CD4-positive, alpha-beta T cell treated with Interleukin-12 subunit alpha and Interleukin-12 subunit beta, for 1 hour (primary cell): ENCODE results near the gene NXPH4.

Source experiments
- DNase-seq: peaks from one replicate; pipeline ENCODE4 v3.0.0-alpha.2; 2020

Gene NXPH4

GRCh38 chr12:57219993-57220754 is 3.6 kb downstream of the NXPH4 start:
- no peak for DNase-seq

GRCh38 chr12:57220770-57221168 is 4.2 kb downstream of the NXPH4 start:
- DNase-seq: no peak

- DNase-seq: no peak
Measured at GRCh38 chr12:57221169-57221917, 4.7 kb downstream of the NXPH4 start.

- DNase-seq: no peak
Measured at GRCh38 chr12:57222286-57223190, 5.9 kb downstream of the NXPH4 start.

- peak; percentile 67 for DNase-seq
Measured at GRCh38 chr12:57223191-57224165, 6.9 kb downstream of the NXPH4 start.

- DNase-seq: no peak
Measured at GRCh38 chr12:57224278-57224972, 7.8 kb downstream of the NXPH4 start.

- DNase-seq: peak; percentile 67
Measured at GRCh38 chr12:57224973-57225679, 8.5 kb downstream of the NXPH4 start.

GRCh38 chr12:57225680-57226210 is 9.2 kb downstream of the NXPH4 start:
- no peak for DNase-seq

GRCh38 chr12:57226588-57227314 is 10.2 kb downstream of the NXPH4 start:
- DNase-seq: no peak

- no peak for DNase-seq
Measured at GRCh38 chr12:57227315-57228115, 10.9 kb downstream of the NXPH4 start.

GRCh38 chr12:57229046-57229633 is 12.5 kb downstream of the NXPH4 start:
- DNase-seq: peak; percentile 55

- peak; percentile 95 for DNase-seq
Measured at GRCh38 chr12:57229634-57230380, 13.2 kb downstream of the NXPH4 start, which contains the start of gene SHMT2. TSS of gene SHMT2 (plus strand) at chr12:57229711. CDS start at chr12:57229779, 68 bp downstream.

- no peak for DNase-seq
Measured at GRCh38 chr12:57230381-57231155, 14.0 kb downstream of the NXPH4 start.

GRCh38 chr12:57231276-57232021 is 14.9 kb downstream of the NXPH4 start:
- DNase-seq: no peak

GRCh38 chr12:57232156-57232756 is 15.7 kb downstream of the NXPH4 start:
- no peak for DNase-seq
